ENCODE data around the gene ZNF219. TPM values are rescaled to one million over a fixed set of nuclear protein-coding genes. Genes with fewer than 3 reads are reported as not detected.

The ZNF219 gene
- total RNA-seq, 1 experiment from 2014 or later, result 16.6 TPM

GRCh38 chr14:21108791-21109190 is 10.3 kb upstream of the ZNF219 start:
- no peaks in the 10 kb centered on the region for H3K27me3 ChIP-seq (ENCODE audit: insufficient read depth, low read length)
- H3K79me2 ChIP-seq (ENCODE audit: insufficient read depth, low read length), result no peaks in the 10 kb centered on the region
- H3K4me2 ChIP-seq (ENCODE audit: low read length), result no peak overlapping the region
- POLR2A ChIA-PET, result interaction anchor here (2.0 kb wide), 1 partner anchor 94 kb away, joined by 4 read pairs; no protein-coding TSS in a partner anchor
- no TSS peak for BruUV-seq (replicated peaks)
- CTCF ChIA-PET, result interaction anchor here (1.0 to 2.4 kb wide), 3 partner anchors 40 to 94 kb away, joined by 3 to 16 read pairs (median 11); no protein-coding TSS in a partner anchor
- H3K9ac ChIP-seq (ENCODE audit: low read length), result no peak overlapping the region
- no peak overlapping the region for H3K4me3 ChIP-seq (replicated peaks in 1 of 2; ENCODE audit: low read depth in 1 of 2, low read length in 2 of 2)
- DNase-seq (ENCODE audit: low read depth, low spot score), result no peak
- no peak overlapping the region for H2AFZ ChIP-seq (ENCODE audit: low read depth, low read length, poor library complexity, severe bottlenecking)
- H4K20me1 ChIP-seq (ENCODE audit: insufficient read depth), result no peaks in the 10 kb centered on the region
- intact Hi-C loops (cut with micrococcal nuclease), result loop anchor here (10.0 kb wide), 1 partner anchor 254 kb away; no protein-coding TSS in a partner anchor
- peaks cover 34 to 45% of the 10 kb centered on the region in 2 experiments for H3K4me1 ChIP-seq (ENCODE audit: control insufficient read depth in 1 of 2, insufficient read depth in 2 of 2, low read length in 2 of 2)
- RAD21 ChIA-PET (ENCODE audit: low non-redundant PET in 1 of 2, low total read pairs in 2 of 2, uncharacterized antibody in 2 of 2, unreplicated experiment in 2 of 2), result no interaction called here
- no peaks in the 10 kb centered on the region for H3K9me3 ChIP-seq (ENCODE audit: control insufficient read depth in 1 of 2, insufficient read depth in 1 of 2, low read depth in 1 of 2, low read length in 2 of 2)
- TF ChIP-seq YY1 (IDR thresholded peaks at IDR 0.05; ENCODE audit: extremely low read depth, insufficient replicate concordance, low read depth, low read length) (no peak), REST (IDR thresholded peaks at IDR 0.05; ENCODE audit: low read depth) (no peak), MAX (IDR thresholded peaks at IDR 0.05) (no peak), SP1 (IDR thresholded peaks at IDR 0.05; ENCODE audit: low read depth) (no peak), ZNF274 (IDR thresholded peaks at IDR 0.05; ENCODE audit: low read depth, low read length) (no peak)
- H3K36me3 ChIP-seq (ENCODE audit: control insufficient read depth in 1 of 2, insufficient read depth in 2 of 2, low read length in 2 of 2), result no peaks in the 10 kb centered on the region
- H3K9me2 ChIP-seq (ENCODE audit: insufficient read depth), result no peaks in the 10 kb centered on the region
- H3K27ac ChIP-seq (ENCODE audit: low read depth, low read length), result no peak overlapping the region
- ATAC-seq, result no peak

Measured in HCT116 (cell line).